Parathyroid adenoma (tissue), 2 donors: ENCODE results near the gene CFHR4.
"Not testable (repeated sequence)": the region's sequence is repeated elsewhere in the genome, so short reads cannot be mapped to it uniquely, and the experiment has no call there.

Experiments
- H2AFZ ChIP-seq: fragments of 300-600 bp; sonication (generic); one replicate; pipeline ENCODE4 v1.7.0; 2017; ENCODE audit warnings: antibody characterized with exemption, mild to moderate bottlenecking
- H3K27ac ChIP-seq: fragments of 300-600 bp; sonication (generic); one replicate; pipeline ENCODE4 v1.7.0; 2017
- H3K27me3 ChIP-seq: fragments of 300-600 bp; sonication (generic); one replicate; pipeline ENCODE4 v1.7.0; 2017; ENCODE audit warnings: low read length; ENCODE audit not compliant: control insufficient read depth, insufficient read depth
- H3K36me3 ChIP-seq: fragments of 300-600 bp; sonication (generic); one replicate; pipeline ENCODE4 v1.7.0; 2017; ENCODE audit warnings: low read length; ENCODE audit not compliant: control insufficient read depth, insufficient read depth
- H3K4me1 ChIP-seq: fragments of 300-600 bp; sonication (generic); one replicate; pipeline ENCODE4 v1.7.0; 2017; ENCODE audit warnings: control low read depth
- H3K4me2 ChIP-seq: fragments of 300-600 bp; sonication (generic); one replicate; pipeline ENCODE4 v1.7.0; 2017; ENCODE audit warnings: low read length
- H3K4me3 ChIP-seq: fragments of 300-600 bp; sonication (generic); one replicate; pipeline ENCODE4 v1.7.0; 2017; ENCODE audit warnings: low read depth, low read length
- H3K79me2 ChIP-seq: fragments of 300-600 bp; sonication (generic); one replicate; pipeline ENCODE4 v1.7.0; 2017; ENCODE audit warnings: control low read depth
- H3K9ac ChIP-seq: fragments of 300-600 bp; sonication (generic); one replicate; pipeline ENCODE4 v1.7.0; 2017; ENCODE audit warnings: mild to moderate bottlenecking
- H3K9me3 ChIP-seq: fragments of 300-600 bp; sonication (generic); one replicate; pipeline ENCODE4 v1.7.0; 2017; ENCODE audit warnings: low read length; ENCODE audit not compliant: control insufficient read depth
- CTCF ChIP-seq: fragments of 300-600 bp; sonication (generic); IDR thresholded peaks from one replicate; pipeline ENCODE4 v1.7.0; 2017; ENCODE audit warnings: antibody characterized with exemption, mild to moderate bottlenecking
- donor health status: primary hyperparathyroidism.

The CFHR4 gene

GRCh38 chr1:196933531-196934189, 45.8 kb downstream of the CFHR4 start:
- Histone ChIP-seq H3K27ac (no peak overlapping the region), H3K4me1 (no peaks in the 10 kb centered on the region), H3K4me2 (no peak overlapping the region), H2AFZ (no peak overlapping the region), H3K79me2 (no peaks in the 10 kb centered on the region), H3K4me3 (no peak overlapping the region), H3K9ac (no peak overlapping the region), H3K36me3 (no peaks in the 10 kb centered on the region), H3K9me3 (no peaks in the 10 kb centered on the region), H3K27me3 (no peaks in the 10 kb centered on the region)
- TF ChIP-seq CTCF: no peak

GRCh38 chr1:196941474-196941873, 53.6 kb downstream of the CFHR4 start:
- H3K79me2 ChIP-seq, H3K4me1 ChIP-seq, H3K9ac ChIP-seq, H3K4me2 ChIP-seq, H2AFZ ChIP-seq, H3K27me3 ChIP-seq, H3K9me3 ChIP-seq, H3K4me3 ChIP-seq, H3K27ac ChIP-seq, H3K36me3 ChIP-seq: not testable (repeated sequence)

- not testable (repeated sequence) for H3K4me2 ChIP-seq, H2AFZ ChIP-seq, H3K27ac ChIP-seq, H3K4me3 ChIP-seq, H3K27me3 ChIP-seq, H3K4me1 ChIP-seq, H3K9me3 ChIP-seq, H3K9ac ChIP-seq, H3K79me2 ChIP-seq, H3K36me3 ChIP-seq
Observed at GRCh38 chr1:196943568-196943967, 55.7 kb downstream of the CFHR4 start, which contains the start of gene CFHR2. Gene CFHR2, plus strand, starts transcription at chr1:196943738. Its CDS starts 143 bp downstream, at chr1:196943881.

- no peak for TF ChIP-seq CTCF
- Histone ChIP-seq H3K9me3 (no peaks in the 10 kb centered on the region), H3K79me2 (no peaks in the 10 kb centered on the region), H3K4me1 (no peaks in the 10 kb centered on the region), H3K27ac (no peak overlapping the region), H3K9ac (no peak overlapping the region), H3K4me3 (no peak overlapping the region), H3K36me3 (no peaks in the 10 kb centered on the region), H2AFZ (no peak overlapping the region), H3K4me2 (no peak overlapping the region), H3K27me3 (no peaks in the 10 kb centered on the region)
Observed at GRCh38 chr1:196951711-196952394, 64.0 kb downstream of the CFHR4 start.

GRCh38 chr1:196954778-196955177, 66.9 kb downstream of the CFHR4 start:
- no peak overlapping the region for H3K4me3 ChIP-seq
- no peaks in the 10 kb centered on the region for H3K4me1 ChIP-seq
- no peaks in the 10 kb centered on the region for H3K27me3 ChIP-seq
- TF ChIP-seq CTCF: no peak
- H3K4me2 ChIP-seq: no peak overlapping the region
- no peaks in the 10 kb centered on the region for H3K36me3 ChIP-seq
- no peak overlapping the region for H3K27ac ChIP-seq
- no peak overlapping the region for H2AFZ ChIP-seq
- H3K9ac ChIP-seq: no peak overlapping the region
- H3K79me2 ChIP-seq: no peaks in the 10 kb centered on the region
- H3K9me3 ChIP-seq: no peaks in the 10 kb centered on the region
